SH-SY5Y (cell line): ENCODE measurements around the gene DIRAS3.

Experiments used
- GATA2 ChIP-seq: IDR thresholded peaks from 2 replicates; pipeline ENCODE4 v1.6.1; 2011; ENCODE audit warnings: mild to moderate bottlenecking, low read depth, low read length
- GATA3 ChIP-seq: IDR thresholded peaks from 2 replicates; pipeline ENCODE4 v1.6.1; 2011; ENCODE audit warnings: low read depth, mild to moderate bottlenecking, low read length, moderate library complexity

- TF ChIP-seq GATA2 (no peak), GATA3 (no peak)
Measured at GRCh38 chr1:68015971-68016370, 34.5 kb downstream of the DIRAS3 start.
